ENCODE results near the gene STRC.
"Not testable (repeated sequence)": the region's sequence is repeated elsewhere in the genome, so short reads cannot be mapped to it uniquely, and the experiment has no call there.

The STRC gene

GRCh38 chr15:43618700-43619099, at the start of gene STRC:
Gene STRC (minus strand): TSS chr15:43618800. CDS start chr15:43618722, 78 bp downstream.
- not testable (repeated sequence) for H3K4me3 ChIP-seq (ENCODE audit: low read depth, low read length)

- H3K4me3 ChIP-seq (ENCODE audit: low read depth, low read length), result not testable (repeated sequence)
Measured at GRCh38 chr15:43666177-43666576, 47.6 kb upstream of the STRC start.

GRCh38 chr15:43663333-43663732, 44.7 kb upstream of the STRC start:
- H3K4me3 ChIP-seq (ENCODE audit: low read depth, low read length), result not testable (repeated sequence)

DNA sequence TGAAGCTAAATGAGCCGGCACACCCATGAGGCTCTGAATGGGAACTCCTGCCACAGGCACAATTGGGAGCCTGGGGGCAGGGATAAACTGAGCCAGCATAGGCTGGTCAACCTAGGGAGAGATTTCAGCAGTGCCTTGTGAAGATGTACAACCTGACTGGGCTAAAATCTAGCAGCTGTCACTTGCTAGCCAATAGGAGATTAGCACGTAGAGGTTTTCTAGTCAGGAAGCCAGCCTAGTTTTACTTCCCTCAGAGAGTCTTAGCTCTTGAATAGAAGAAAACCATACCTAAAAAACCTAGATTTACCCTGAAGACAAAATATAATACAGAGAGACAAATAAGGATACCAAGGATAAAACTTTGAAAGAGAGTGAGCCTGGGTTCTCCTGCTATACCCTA, 43.7 kb upstream of the STRC start:
- H3K4me3 ChIP-seq (ENCODE audit: low read depth, low read length), result not testable (repeated sequence)

DNA sequence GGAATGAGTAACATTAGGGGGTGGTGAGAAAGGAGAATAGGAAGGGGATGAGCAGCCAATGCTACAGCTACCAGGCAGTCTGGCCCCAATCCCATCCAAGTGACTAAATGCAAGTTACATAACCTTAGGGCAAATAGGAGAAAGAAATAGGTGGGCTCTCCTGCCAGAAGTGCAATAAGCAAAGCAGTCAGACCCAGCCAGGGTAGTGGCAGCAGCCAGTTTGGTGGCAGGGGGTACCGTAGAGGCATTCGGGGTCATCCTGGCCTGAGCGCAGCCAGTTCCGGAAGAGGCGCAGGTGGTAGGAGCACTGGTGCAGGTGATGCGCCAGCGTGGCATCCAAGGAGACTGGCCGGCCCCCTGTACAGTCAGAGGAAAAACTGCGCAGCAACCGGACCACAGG, 41.1 kb upstream of the STRC start:
- not testable (repeated sequence) for H3K4me3 ChIP-seq (ENCODE audit: low read depth, low read length)

GRCh38 chr15:43649430-43649926, 30.9 kb upstream of the STRC start:
- not testable (repeated sequence) for H3K4me3 ChIP-seq (ENCODE audit: low read depth, low read length)

GRCh38 chr15:43648649-43649429, 30.2 kb upstream of the STRC start, which contains the start of gene CATSPER2:
Gene CATSPER2 (minus strand): TSS chr15:43648844. CDS start chr15:43648061, 783 bp downstream.
- H3K4me3 ChIP-seq (ENCODE audit: low read depth, low read length), result no peak within 1 kb of the TSS

- not testable (repeated sequence) for H3K4me3 ChIP-seq (ENCODE audit: low read depth, low read length)
Measured at GRCh38 chr15:43638464-43639204, 20.0 kb upstream of the STRC start.

GRCh38 chr15:43626937-43627336, 8.3 kb upstream of the STRC start:
- H3K4me3 ChIP-seq (ENCODE audit: low read depth, low read length), result not testable (repeated sequence)

- H3K4me3 ChIP-seq (ENCODE audit: low read depth, low read length), result no peak overlapping the region
Measured at GRCh38 chr15:43625106-43625505, 6.5 kb upstream of the STRC start.

GRCh38 chr15:43622068-43622799, 3.6 kb upstream of the STRC start:
- H3K4me3 ChIP-seq (ENCODE audit: low read depth, low read length), result not testable (repeated sequence)

- H3K4me3 ChIP-seq (ENCODE audit: low read depth, low read length), result not testable (repeated sequence)
Measured at GRCh38 chr15:43617750-43618149, 850 bp downstream of the STRC start.

DNA sequence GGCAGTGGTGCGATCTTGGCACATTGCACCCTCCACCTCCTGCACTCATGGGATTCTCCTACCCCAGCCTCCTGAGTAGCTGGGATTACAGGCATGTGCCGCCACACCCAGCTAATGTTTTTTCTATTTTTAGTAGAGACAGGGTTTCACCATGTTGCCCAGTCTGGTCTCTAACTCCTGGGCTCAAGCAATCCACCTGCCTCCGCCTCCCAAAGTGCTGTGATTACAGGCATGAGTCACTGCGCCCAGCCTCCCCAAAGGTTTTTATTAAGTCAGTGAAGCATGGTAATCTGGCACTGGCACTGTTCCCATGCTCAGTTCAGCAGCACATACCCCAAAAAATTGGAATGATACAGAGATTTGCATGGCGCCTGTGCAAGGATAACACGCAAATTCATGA, 16.4 kb downstream of the STRC start:
- not testable (repeated sequence) for H3K4me3 ChIP-seq (ENCODE audit: low read depth, low read length)

- not testable (repeated sequence) for H3K4me3 ChIP-seq (ENCODE audit: low read depth, low read length)
Measured at GRCh38 chr15:43600200-43600599, 18.4 kb downstream of the STRC start.

GRCh38 chr15:43599131-43599530, 19.5 kb downstream of the STRC start:
- not testable (repeated sequence) for H3K4me3 ChIP-seq (ENCODE audit: low read depth, low read length)

DNA sequence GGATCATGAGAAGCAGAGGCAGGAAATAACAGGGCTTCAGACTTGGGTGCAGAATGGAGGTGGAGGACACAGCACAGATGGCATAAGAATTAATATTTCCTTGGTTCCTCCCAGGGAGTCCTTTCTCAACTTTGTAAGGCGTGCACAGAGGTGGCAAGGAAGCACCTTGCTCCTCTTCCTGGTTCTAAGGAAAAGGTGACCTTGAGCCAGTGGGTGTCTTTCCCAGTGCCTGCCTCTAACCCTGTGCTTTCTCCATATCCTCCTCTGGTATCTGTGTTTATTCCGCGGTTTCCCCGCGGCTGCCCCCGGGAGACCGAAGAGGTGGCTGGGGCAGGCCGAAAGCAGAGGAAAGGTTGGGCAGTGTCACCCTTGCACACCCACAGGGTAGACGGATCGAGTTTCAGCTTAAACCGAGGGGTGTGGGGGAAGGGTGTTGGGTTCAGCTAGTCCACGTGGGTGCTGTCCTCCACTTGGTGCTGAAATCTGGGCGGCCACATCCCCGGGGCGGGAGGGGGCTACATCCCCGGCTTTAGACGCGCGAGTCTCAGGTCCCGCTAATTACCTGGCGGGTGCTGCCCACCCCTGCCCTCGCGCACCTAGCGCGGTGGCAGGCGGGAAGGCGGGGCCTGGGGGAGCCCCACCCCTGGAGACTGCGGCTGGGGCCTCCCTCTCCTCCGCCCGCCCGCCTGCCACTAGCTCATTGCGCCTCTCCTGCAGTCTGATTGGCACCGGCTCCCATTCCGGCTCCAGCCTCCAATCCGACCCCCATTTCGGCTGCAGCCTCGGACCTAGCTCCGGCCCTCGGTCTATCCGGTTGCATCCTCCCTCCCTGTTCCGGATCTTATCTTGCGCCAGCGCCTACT, 25.0 kb downstream of the STRC start, which contains the start of gene CKMT1B:
TSS of gene CKMT1B (plus strand) at position 700 of the 863 bp plus-strand sequence. CDS start 192 bp downstream, outside the sequence.
- H3K4me3 ChIP-seq (ENCODE audit: low read depth, low read length), result not testable (repeated sequence)

DNA sequence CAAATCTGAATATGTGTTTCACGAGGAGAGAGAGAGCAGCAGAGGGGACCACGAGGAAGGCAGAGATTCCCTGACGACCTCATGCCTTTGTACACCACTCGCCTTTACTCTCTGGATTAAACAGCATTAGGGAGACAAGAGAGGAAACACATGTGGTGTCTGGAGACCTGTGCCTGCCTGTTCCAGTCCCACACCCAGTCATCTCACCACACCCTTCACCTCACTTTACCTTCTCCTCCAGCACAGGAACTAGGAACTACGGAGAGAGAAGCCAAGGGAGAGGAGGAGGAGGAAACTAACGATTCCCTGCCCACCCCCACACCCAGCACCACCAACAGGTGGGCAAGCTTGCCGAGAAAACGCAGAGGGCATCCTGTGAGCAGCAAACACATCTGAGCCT, 25.8 kb downstream of the STRC start:
- not testable (repeated sequence) for H3K4me3 ChIP-seq (ENCODE audit: low read depth, low read length)

- H3K4me3 ChIP-seq (ENCODE audit: low read depth, low read length), result not testable (repeated sequence)
Measured at GRCh38 chr15:43589778-43590466, 28.7 kb downstream of the STRC start, which contains the start of gene PPIP5K1. Gene PPIP5K1 (minus strand): TSS chr15:43590208. CDS start chr15:43584504, 5,704 bp downstream.

GRCh38 chr15:43574607-43575006, 44.0 kb downstream of the STRC start:
- H3K4me3 ChIP-seq (ENCODE audit: low read depth, low read length), result not testable (repeated sequence)
